Measurements from ENCODE around the gene REG4. TPM values are rescaled to one million over a fixed set of nuclear protein-coding genes. Genes with fewer than 3 reads are reported as not detected.

The REG4 gene
- total RNA-seq, 2 experiments from 2014 or later = 0.62 to 0.67 TPM

- no peaks in the 10 kb centered on the region for H3K9me3 Mint-ChIP-seq
- ChIA-PET POLR2A (no interaction called here), CTCF (no interaction called here)
- H3K4me3 Mint-ChIP-seq = no peak overlapping the region
- H3K36me3 Mint-ChIP-seq (ENCODE audit: low read depth) = no peaks in the 10 kb centered on the region
- H3K27ac Mint-ChIP-seq = no peak overlapping the region
- DNase-seq = no peak
- peaks cover 33% of the 10 kb centered on the region for H3K27me3 Mint-ChIP-seq
- H3K4me1 Mint-ChIP-seq = no peaks in the 10 kb centered on the region
Measured at GRCh38 chr1:119771016-119771415, 40.2 kb downstream of the REG4 start.

GRCh38 chr1:119768778-119769177 lies 42.5 kb downstream of the REG4 start, which contains the start of gene HMGCS2:
Gene HMGCS2 (minus strand): TSS chr1:119768905. CDS start chr1:119768844, 61 bp downstream.
- H3K27me3 Mint-ChIP-seq = peaks cover 47% of the 10 kb centered on the region
- DNase-seq = no peak
- H3K4me3 Mint-ChIP-seq = no peak within 1 kb of the TSS
- no peaks in the 10 kb centered on the region for H3K9me3 Mint-ChIP-seq
- H3K36me3 Mint-ChIP-seq (ENCODE audit: low read depth) = no peaks in the 10 kb centered on the region
- ChIA-PET CTCF (no interaction called here), POLR2A (no interaction called here)
- no peaks in the 10 kb centered on the region for H3K4me1 Mint-ChIP-seq
- no peak within 1 kb of the TSS for H3K27ac Mint-ChIP-seq

GRCh38 chr1:119767486-119767885 lies 43.8 kb downstream of the REG4 start:
- no peak for DNase-seq
- H3K4me3 Mint-ChIP-seq = no peak overlapping the region
- no peaks in the 10 kb centered on the region for H3K36me3 Mint-ChIP-seq (ENCODE audit: low read depth)
- peaks cover 50% of the 10 kb centered on the region for H3K27me3 Mint-ChIP-seq
- no peaks in the 10 kb centered on the region for H3K9me3 Mint-ChIP-seq
- H3K4me1 Mint-ChIP-seq = no peaks in the 10 kb centered on the region
- ChIA-PET CTCF (no interaction called here), POLR2A (no interaction called here)
- H3K27ac Mint-ChIP-seq = no peak overlapping the region

GRCh38 chr1:119766374-119766794 lies 44.9 kb downstream of the REG4 start:
- H3K36me3 Mint-ChIP-seq (ENCODE audit: low read depth) = no peaks in the 10 kb centered on the region
- H3K9me3 Mint-ChIP-seq = no peaks in the 10 kb centered on the region
- H3K4me3 Mint-ChIP-seq = no peak overlapping the region
- ChIA-PET POLR2A (no interaction called here), CTCF (no interaction called here)
- no peak overlapping the region for H3K27ac Mint-ChIP-seq
- peaks cover 46% of the 10 kb centered on the region for H3K27me3 Mint-ChIP-seq
- H3K4me1 Mint-ChIP-seq = no peaks in the 10 kb centered on the region
- DNase-seq = no peak

DNA sequence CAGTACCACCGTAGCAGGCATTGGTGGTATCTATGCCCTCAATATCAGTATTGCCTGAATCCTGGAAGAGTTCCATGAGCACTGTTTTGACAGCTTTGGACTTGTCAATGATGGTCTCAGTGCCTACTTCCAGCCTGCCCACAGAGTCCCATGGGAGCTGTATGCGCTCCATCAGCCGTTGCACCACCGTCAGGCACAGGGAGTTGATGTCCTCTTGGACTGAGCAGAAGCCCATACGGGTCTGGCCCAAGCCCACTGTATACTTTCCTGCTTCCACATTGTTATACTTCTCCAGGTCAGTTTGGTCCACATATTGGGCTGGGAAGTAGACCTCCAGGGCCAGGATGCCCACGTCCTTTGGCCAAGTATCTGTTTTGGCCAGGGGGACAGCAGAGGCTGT lies 47.0 kb downstream of the REG4 start:
- DNase-seq = no peak

GRCh38 chr1:119762953-119763352 lies 48.3 kb downstream of the REG4 start:
- Mint-ChIP-seq H3K4me1 (peaks cover 11% of the 10 kb centered on the region), H3K27ac (no peak overlapping the region), H3K27me3 (peaks cover 50% of the 10 kb centered on the region), H3K4me3 (no peak overlapping the region), H3K36me3 (ENCODE audit: low read depth) (no peaks in the 10 kb centered on the region), H3K9me3 (no peaks in the 10 kb centered on the region)
- CTCF ChIA-PET = no interaction called here
- POLR2A ChIA-PET = no interaction called here
- no peak for DNase-seq

More for the DNA sequence above, 47.0 kb downstream of the REG4 start:
- no peak overlapping the region for H3K27ac Mint-ChIP-seq
- H3K4me3 Mint-ChIP-seq = no peak overlapping the region
- no peaks in the 10 kb centered on the region for H3K9me3 Mint-ChIP-seq
- H3K36me3 Mint-ChIP-seq (ENCODE audit: low read depth) = no peaks in the 10 kb centered on the region
- H3K4me1 Mint-ChIP-seq = peaks cover 3% of the 10 kb centered on the region
- ChIA-PET POLR2A (no interaction called here), CTCF (no interaction called here)
- H3K27me3 Mint-ChIP-seq = peaks cover 53% of the 10 kb centered on the region

GRCh38 chr1:119762409-119762808 lies 48.9 kb downstream of the REG4 start:
- H3K27me3 Mint-ChIP-seq = peaks cover 51% of the 10 kb centered on the region
- no peaks in the 10 kb centered on the region for H3K9me3 Mint-ChIP-seq
- CTCF ChIA-PET = no interaction called here
- no peak for DNase-seq
- POLR2A ChIA-PET = no interaction called here
- H3K4me1 Mint-ChIP-seq = peaks cover 11% of the 10 kb centered on the region
- no peak overlapping the region for H3K4me3 Mint-ChIP-seq
- H3K36me3 Mint-ChIP-seq (ENCODE audit: low read depth) = no peaks in the 10 kb centered on the region
- H3K27ac Mint-ChIP-seq = no peak overlapping the region

- POLR2A ChIA-PET = no interaction called here
- DNase-seq = no peak
- CTCF ChIA-PET = interaction anchor here (0.7 to 1.1 kb wide), 2 partner anchors 13 to 21 kb away, joined by 3 to 4 read pairs; no protein-coding TSS in a partner anchor
- Mint-ChIP-seq H3K27me3 (peaks cover 39% of the 10 kb centered on the region), H3K4me3 (no peak overlapping the region), H3K36me3 (ENCODE audit: low read depth) (no peaks in the 10 kb centered on the region), H3K4me1 (peaks cover 13% of the 10 kb centered on the region), H3K9me3 (no peaks in the 10 kb centered on the region), H3K27ac (no peak overlapping the region)
Measured at GRCh38 chr1:119758584-119758983, 52.7 kb downstream of the REG4 start.

GRCh38 chr1:119752592-119752991 lies 58.7 kb downstream of the REG4 start:
- POLR2A ChIA-PET = no interaction called here
- CTCF ChIA-PET = no interaction called here
- no peak overlapping the region for H3K4me3 Mint-ChIP-seq
- no peak overlapping the region for H3K27ac Mint-ChIP-seq
- peaks cover 51% of the 10 kb centered on the region for H3K27me3 Mint-ChIP-seq
- DNase-seq = peak; percentile 17
- no peaks in the 10 kb centered on the region for H3K36me3 Mint-ChIP-seq (ENCODE audit: low read depth)
- H3K4me1 Mint-ChIP-seq = peaks cover 17% of the 10 kb centered on the region
- H3K9me3 Mint-ChIP-seq = no peaks in the 10 kb centered on the region

- Mint-ChIP-seq H3K27me3 (peaks cover 28% of the 10 kb centered on the region), H3K4me3 (no peak overlapping the region), H3K27ac (no peak overlapping the region), H3K9me3 (no peaks in the 10 kb centered on the region), H3K36me3 (ENCODE audit: low read depth) (peaks cover 9% of the 10 kb centered on the region), H3K4me1 (peaks cover 16% of the 10 kb centered on the region)
- ChIA-PET POLR2A (no interaction called here), CTCF (no interaction called here)
- no peak for DNase-seq
Measured at GRCh38 chr1:119748040-119748439, 63.2 kb downstream of the REG4 start.

- no peak overlapping the region for H3K4me3 Mint-ChIP-seq
- H3K9me3 Mint-ChIP-seq = no peaks in the 10 kb centered on the region
- no peak overlapping the region for H3K27ac Mint-ChIP-seq
- DNase-seq = no peak
- peaks cover 9% of the 10 kb centered on the region for H3K36me3 Mint-ChIP-seq (ENCODE audit: low read depth)
- ChIA-PET POLR2A (no interaction called here), CTCF (no interaction called here)
- peaks cover 26% of the 10 kb centered on the region for H3K27me3 Mint-ChIP-seq
- peaks cover 10% of the 10 kb centered on the region for H3K4me1 Mint-ChIP-seq
Measured at GRCh38 chr1:119747451-119747850, 63.8 kb downstream of the REG4 start.

GRCh38 chr1:119745034-119745433 lies 66.2 kb downstream of the REG4 start:
- Mint-ChIP-seq H3K27ac (no peak overlapping the region), H3K4me3 (no peak overlapping the region), H3K4me1 (peaks cover 5% of the 10 kb centered on the region), H3K36me3 (ENCODE audit: low read depth) (peaks cover 12% of the 10 kb centered on the region), H3K9me3 (no peaks in the 10 kb centered on the region), H3K27me3 (peaks cover 8% of the 10 kb centered on the region)
- ChIA-PET CTCF (interaction anchor here (0.8 to 1.3 kb wide), 3 partner anchors 12 to 57 kb away, joined by 3 to 4 read pairs (median 3); no protein-coding TSS in a partner anchor), POLR2A (no interaction called here)
- no peak for DNase-seq

GRCh38 chr1:119744598-119744942 lies 66.7 kb downstream of the REG4 start:
- H3K9me3 Mint-ChIP-seq = no peaks in the 10 kb centered on the region
- H3K4me3 Mint-ChIP-seq = no peak overlapping the region
- ChIA-PET CTCF (interaction anchor here (0.5 to 1.0 kb wide), 2 partner anchors 37 to 57 kb away, joined by 3 read pairs; no protein-coding TSS in a partner anchor), POLR2A (no interaction called here)
- peaks cover 3% of the 10 kb centered on the region for H3K27me3 Mint-ChIP-seq
- no peak for DNase-seq
- peaks cover 5% of the 10 kb centered on the region for H3K4me1 Mint-ChIP-seq
- H3K27ac Mint-ChIP-seq = no peak overlapping the region
- H3K36me3 Mint-ChIP-seq (ENCODE audit: low read depth) = peaks cover 12% of the 10 kb centered on the region
